Tibial nerve (tissue), 4 donors: ENCODE results near the gene IL22RA1. TPM values are rescaled to one million over a fixed set of nuclear protein-coding genes. Genes with fewer than 3 reads are reported as not detected.

Experiments used
- DNase-seq, 2 donors: peaks; one replicate each; pipeline ENCODE4 v3.0.0-alpha.2; 2019; ENCODE audit warnings: low spot score in 2 of 2
- H3K27ac ChIP-seq, 4 donors: fragments of 200-600 bp; sonication (generic) in 3 of 4; one replicate each; pipeline ENCODE4 v1.5.1; 2017 to 2019; ENCODE audit warnings: mild to moderate bottlenecking in 1 of 4
- H3K27me3 ChIP-seq, 2 donors: fragments of 200-600 bp; sonication (generic) in 1 of 2; one replicate each; pipeline versions ENCODE4 v1.5.1 to v1.6.0; 2017 to 2019
- H3K36me3 ChIP-seq, 3 donors: fragments of 200-600 bp; sonication (generic); one replicate each; pipeline ENCODE4 v1.5.1; 2018 to 2019
- H3K4me1 ChIP-seq, 4 donors: fragments of 200-600 bp; sonication (generic) in 3 of 4; one replicate each; pipeline ENCODE4 v1.5.1; 2017 to 2019
- H3K4me3 ChIP-seq, 4 donors: fragments of 200-600 bp; sonication (generic) in 3 of 4; one replicate each; pipeline ENCODE4 v1.5.1; 2017 to 2019; ENCODE audit warnings: mild to moderate bottlenecking in 1 of 4, moderate library complexity in 1 of 4
- H3K9me3 ChIP-seq, 4 donors: fragments of 200-600 bp; sonication (generic) in 3 of 4; one replicate each; pipeline ENCODE4 v1.5.1; 2017 to 2019
- CTCF ChIP-seq, 5 experiments: fragments of 200-600 bp in 3 of 5; fragments of 450-650 bp in 2 of 5; sonication (generic) in 3 of 5; IDR thresholded peaks; one replicate each; pipeline ENCODE4 v1.5.1; 2016 to 2019; ENCODE audit warnings: antibody characterized with exemption in 5 of 5, mild to moderate bottlenecking in 3 of 5, moderate library complexity in 2 of 5
- EP300 ChIP-seq, 2 donors: sonication (generic); formaldehyde crosslinking; IDR thresholded peaks; one replicate each; pipeline ENCODE4 v1.6.1; 2017; ENCODE audit warnings: antibody characterized with exemption in 2 of 2, mild to moderate bottlenecking in 1 of 2
- POLR2A ChIP-seq, 2 donors: fragments of 450-650 bp; IDR thresholded peaks; one replicate each; pipeline ENCODE4 v1.6.1; 2017; ENCODE audit warnings: antibody characterized with exemption in 2 of 2, mild to moderate bottlenecking in 2 of 2, moderate library complexity in 2 of 2
- WGBS, 2 donors: methylation state at CpG; one replicate each; pipeline ENCODE4 v1.1.5; 2018; 5-methylcytosine and 5-hydroxymethylcytosine counted together
- total RNA-seq, 4 donors: library from RNA; depleted of rRNA; stranded (reverse); fragments of >200 nt; gene quantifications; one replicate each; pipeline ENCODE4 v1.1.0, GENCODE V29; 2016

IL22RA1 gene
- total RNA-seq, 4 donors from 2014 or later = not detected

DNA sequence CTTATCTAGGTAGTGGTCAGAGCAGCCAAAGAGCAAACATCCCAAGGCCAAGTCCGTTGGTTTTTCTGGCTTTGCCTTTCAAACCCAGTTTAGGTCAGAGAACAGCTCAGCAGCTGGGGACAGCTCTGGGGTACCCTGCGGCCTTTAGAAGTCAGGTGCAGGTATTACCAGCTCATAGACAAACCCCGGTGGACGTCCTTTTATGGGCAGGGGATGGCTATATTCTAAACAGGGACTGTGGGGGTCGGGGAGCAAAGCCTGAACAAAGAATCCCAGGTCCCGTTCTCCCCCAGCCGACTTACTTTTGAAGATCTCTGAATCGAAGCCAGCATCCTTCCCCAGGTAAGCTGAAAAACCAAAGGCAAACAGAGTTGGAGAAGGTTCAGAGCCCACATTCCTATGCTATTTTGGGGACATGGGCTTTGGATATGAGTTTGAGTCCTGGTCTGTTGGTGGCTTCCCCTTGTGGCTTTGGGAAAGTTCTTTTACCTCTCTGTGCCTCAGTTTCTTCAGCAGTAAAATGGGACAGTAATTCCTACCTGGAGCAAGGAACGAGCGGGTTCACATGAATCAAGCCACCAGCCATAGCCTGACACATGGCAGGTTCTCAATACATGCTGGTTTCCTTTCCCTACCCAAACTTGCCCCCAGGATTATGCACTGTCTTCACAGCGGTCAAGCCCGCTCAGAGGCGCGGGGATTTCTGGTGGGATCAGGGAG lies 47.6 kb downstream of the IL22RA1 start:
- H3K9me3 ChIP-seq = no peaks in the 10 kb centered on the region

DNA sequence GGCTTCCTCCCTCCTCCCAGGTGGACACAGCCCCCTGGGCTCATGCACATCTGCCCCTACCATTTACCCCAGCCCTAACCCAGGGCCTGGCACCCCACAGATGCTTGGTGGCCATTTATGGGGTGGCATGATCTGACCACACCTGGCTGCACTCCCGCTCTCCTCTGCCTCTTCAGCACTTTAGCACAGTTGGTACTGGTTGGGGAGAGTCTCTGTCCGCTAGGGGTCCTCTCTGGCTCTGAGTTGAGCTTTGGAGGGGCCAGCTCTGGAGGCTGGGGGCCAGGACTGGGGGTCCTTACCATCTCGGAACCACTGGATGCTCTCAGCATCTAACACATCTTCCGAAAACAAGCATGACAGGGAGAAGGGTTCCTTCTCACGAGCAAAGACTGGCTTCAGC lies 48.4 kb downstream of the IL22RA1 start:
- 72 to 79% methylated on average over 5 of the region's 5 CpGs for WGBS, 2 donors
- TF ChIP-seq EP300 (IDR thresholded peaks at IDR 0.05) = no peak
- no peak for TF ChIP-seq CTCF (IDR thresholded peaks at IDR 0.05)
- no peak for TF ChIP-seq POLR2A (IDR thresholded peaks at IDR 0.05)
- no peaks in the 10 kb centered on the region for H3K4me1 ChIP-seq
- no peaks in the 10 kb centered on the region for H3K27me3 ChIP-seq
- no peak overlapping the region for H3K4me3 ChIP-seq
- DNase-seq = no peak
- H3K36me3 ChIP-seq = no peaks in the 10 kb centered on the region
- H3K27ac ChIP-seq = no peak overlapping the region
- H3K9me3 ChIP-seq = no peaks in the 10 kb centered on the region

More for the DNA sequence above, 47.6 kb downstream of the IL22RA1 start:
- no peak for DNase-seq
- TF ChIP-seq POLR2A (IDR thresholded peaks at IDR 0.05) (no peak), CTCF (IDR thresholded peaks at IDR 0.05) (no peak), EP300 (IDR thresholded peaks at IDR 0.05) (no peak)
- H3K36me3 ChIP-seq = no peaks in the 10 kb centered on the region
- H3K27ac ChIP-seq = no peak overlapping the region
- 68 to 74% methylated on average over 14 of the region's 14 CpGs for WGBS, 2 donors
- H3K27me3 ChIP-seq = no peaks in the 10 kb centered on the region
- no peak overlapping the region for H3K4me3 ChIP-seq
- no peaks in the 10 kb centered on the region for H3K4me1 ChIP-seq

DNA sequence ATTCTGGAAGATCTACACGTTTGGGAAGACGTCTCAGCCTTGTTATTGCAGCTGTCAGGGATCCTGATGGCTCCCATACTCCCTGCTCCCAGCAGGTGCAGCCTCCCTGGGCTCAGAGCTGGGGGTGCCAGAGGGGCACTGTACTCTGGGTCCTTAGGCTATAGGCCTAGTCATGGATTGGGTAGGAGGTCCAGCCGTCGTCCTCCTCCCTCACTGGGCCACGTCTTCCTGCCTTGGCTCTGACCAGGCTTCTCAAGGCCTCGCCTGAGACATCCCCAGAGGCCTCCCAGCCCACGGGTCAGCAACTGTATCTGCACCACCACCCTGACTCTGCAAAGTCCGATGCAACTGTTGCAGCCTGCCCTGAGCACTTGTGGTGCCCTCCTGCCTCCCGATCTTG lies 49.2 kb downstream of the IL22RA1 start:
- DNase-seq = no peak

DNA sequence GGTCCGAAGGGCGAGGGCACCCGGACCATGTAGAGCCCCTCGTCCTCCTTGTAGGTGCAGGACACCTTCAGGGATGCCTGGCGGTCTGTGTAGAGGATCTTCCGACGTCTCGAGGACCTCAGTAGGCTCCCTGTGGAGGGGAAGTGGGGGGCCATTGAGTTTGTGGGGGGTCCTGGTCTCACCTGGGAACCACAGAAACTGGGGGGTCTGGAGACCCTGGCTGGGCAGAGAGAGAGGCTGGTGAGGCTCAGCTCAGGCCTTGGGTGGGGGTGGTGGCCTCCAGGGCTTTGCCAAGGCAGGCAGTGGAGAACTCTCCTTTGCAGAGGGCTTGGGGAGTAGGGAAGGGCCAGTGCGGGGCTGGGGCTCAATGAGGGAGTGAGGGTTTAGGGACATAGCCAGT lies 50.0 kb downstream of the IL22RA1 start:
- no peaks in the 10 kb centered on the region for H3K9me3 ChIP-seq
- no peak overlapping the region for H3K27ac ChIP-seq
- H3K36me3 ChIP-seq = no peaks in the 10 kb centered on the region
- WGBS, 2 donors = 91% methylated on average over 9 of the region's 9 CpGs
- H3K27me3 ChIP-seq = no peaks in the 10 kb centered on the region
- H3K4me3 ChIP-seq = no peak overlapping the region
- no peak for TF ChIP-seq POLR2A (IDR thresholded peaks at IDR 0.05)
- TF ChIP-seq CTCF (IDR thresholded peaks at IDR 0.05) = no peak
- TF ChIP-seq EP300 (IDR thresholded peaks at IDR 0.05) = no peak
- H3K4me1 ChIP-seq = no peaks in the 10 kb centered on the region
- no peak for DNase-seq

More for the DNA sequence above, 49.2 kb downstream of the IL22RA1 start:
- Histone ChIP-seq H3K27ac (no peak overlapping the region), H3K4me1 (no peaks in the 10 kb centered on the region), H3K9me3 (no peaks in the 10 kb centered on the region), H3K27me3 (no peaks in the 10 kb centered on the region), H3K36me3 (no peaks in the 10 kb centered on the region), H3K4me3 (no peak overlapping the region)
- TF ChIP-seq EP300 (IDR thresholded peaks at IDR 0.05) (no peak), CTCF (IDR thresholded peaks at IDR 0.05) (no peak)
- WGBS, 2 donors = 60 to 82% methylated on average over 7 to 9 of the region's 9 CpGs

DNA sequence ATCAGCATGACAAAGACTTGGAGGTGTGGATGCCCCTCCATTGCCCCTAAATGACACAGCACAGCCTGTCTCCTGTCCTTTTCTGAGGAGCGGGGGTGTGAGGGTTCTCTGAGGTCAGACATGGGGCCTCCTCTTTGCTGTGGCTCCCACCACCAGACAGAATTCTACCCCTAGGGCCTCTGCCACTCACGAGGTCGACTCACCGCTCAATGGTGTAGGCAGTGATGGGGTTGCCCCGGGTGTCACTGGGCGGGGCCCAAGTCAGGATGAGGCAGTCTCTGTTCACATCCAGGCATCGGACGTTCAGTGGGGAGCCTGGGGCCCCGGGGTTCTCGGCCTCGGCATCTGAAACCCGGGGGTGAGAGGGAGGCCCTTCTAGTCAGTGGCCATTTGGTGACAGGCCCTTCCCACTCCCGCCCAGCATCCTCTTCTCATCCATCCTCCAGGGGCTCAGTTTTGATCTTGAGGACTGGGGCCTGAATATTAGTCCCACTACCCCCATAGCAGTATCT lies 50.9 kb downstream of the IL22RA1 start:
- Histone ChIP-seq H3K27ac (no peak overlapping the region), H3K4me3 (no peak overlapping the region), H3K36me3 (no peaks in the 10 kb centered on the region), H3K4me1 (no peaks in the 10 kb centered on the region), H3K27me3 (no peaks in the 10 kb centered on the region), H3K9me3 (no peaks in the 10 kb centered on the region)
- no peak for DNase-seq
- no peak for TF ChIP-seq EP300 (IDR thresholded peaks at IDR 0.05)
- 63 to 72% methylated on average over 6 to 12 of the region's 13 CpGs for WGBS, 2 donors
